Fibroblast of the aortic adventitia (primary cell): Measurements from ENCODE around the gene FOXP1. TPM values are rescaled to one million over a fixed set of nuclear protein-coding genes. Genes with fewer than 3 reads are reported as not detected.

Source experiments
- DNase-seq: peaks from one replicate; pipeline ENCODE4 v3.0.0-alpha.2; 2010; ENCODE audit warnings: low read depth
- H3K4me3 ChIP-seq: 2 replicates; pipeline ENCODE4 v1.5.1; 2011; ENCODE audit warnings: low read depth, mild to moderate bottlenecking, control low read depth, low read length, moderate library complexity
- CTCF ChIP-seq: IDR thresholded peaks from 2 replicates; pipeline ENCODE4 v1.5.1; 2011; ENCODE audit warnings: mild to moderate bottlenecking, low read length, control low read depth, inconsistent platforms; ENCODE audit not compliant: insufficient read depth
- total RNA-seq: library from RNA; depleted of rRNA; stranded (reverse); fragments of >200 nt; gene quantifications from 2 replicates; pipeline ENCODE4 v1.2.3, GENCODE V29; 2012; ENCODE audit warnings: low replicate concordance

The FOXP1 gene
- total RNA-seq, 1 donor, result 115 TPM

DNA sequence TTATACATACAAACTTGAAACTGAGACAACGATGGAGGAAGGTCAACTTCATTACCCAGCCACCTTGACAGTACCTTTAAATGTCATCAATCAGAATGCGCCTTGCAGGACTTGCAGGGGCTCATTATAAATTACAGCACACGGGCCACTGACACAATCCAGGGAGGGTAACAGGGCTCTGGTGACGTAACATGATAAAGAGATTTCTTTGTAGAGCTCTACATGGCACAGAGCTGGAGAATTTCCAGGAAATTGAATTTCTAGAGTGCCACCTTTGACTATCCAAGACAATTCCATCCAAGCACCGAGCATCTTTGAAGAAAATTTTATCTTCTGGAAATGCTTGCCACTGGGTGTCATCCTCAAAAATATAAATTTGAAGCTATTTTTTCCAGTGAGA, 486.0 kb downstream of the FOXP1 start:
- no peak for DNase-seq
- no peak overlapping the region for H3K4me3 ChIP-seq
- no peak for TF ChIP-seq CTCF

- no peak for DNase-seq
- no peak for TF ChIP-seq CTCF
- no peak overlapping the region for H3K4me3 ChIP-seq
Measured at GRCh38 chr3:71095511-71096291, 487.8 kb downstream of the FOXP1 start.

GRCh38 chr3:71094658-71095209, 488.8 kb downstream of the FOXP1 start:
- DNase-seq, result no peak
- H3K4me3 ChIP-seq, result no peak overlapping the region
- TF ChIP-seq CTCF, result no peak

- no peak for DNase-seq
- H3K4me3 ChIP-seq, result no peak overlapping the region
- TF ChIP-seq CTCF, result no peak
Measured at GRCh38 chr3:71092665-71093064, 490.9 kb downstream of the FOXP1 start.

DNA sequence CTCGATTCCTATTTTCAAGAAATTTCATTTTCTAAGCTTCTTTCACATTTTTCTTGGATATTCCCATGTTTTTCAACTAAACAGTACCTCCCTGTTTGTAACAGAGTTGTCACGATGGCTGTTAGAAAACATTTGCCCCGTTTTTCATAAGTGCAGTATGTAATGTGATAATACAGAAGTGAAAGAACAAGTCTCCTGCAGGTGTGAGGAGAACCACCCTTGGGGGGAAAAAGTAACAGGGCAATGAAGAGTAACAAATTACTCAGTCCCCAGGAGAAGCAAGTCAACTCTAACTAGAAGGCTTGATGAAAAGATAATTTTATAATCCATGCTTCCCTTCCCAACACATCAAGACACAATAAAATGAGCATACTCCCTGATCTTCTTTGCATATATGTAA, 493.3 kb downstream of the FOXP1 start:
- TF ChIP-seq CTCF, result no peak
- DNase-seq, result no peak
- H3K4me3 ChIP-seq, result no peak overlapping the region

DNA sequence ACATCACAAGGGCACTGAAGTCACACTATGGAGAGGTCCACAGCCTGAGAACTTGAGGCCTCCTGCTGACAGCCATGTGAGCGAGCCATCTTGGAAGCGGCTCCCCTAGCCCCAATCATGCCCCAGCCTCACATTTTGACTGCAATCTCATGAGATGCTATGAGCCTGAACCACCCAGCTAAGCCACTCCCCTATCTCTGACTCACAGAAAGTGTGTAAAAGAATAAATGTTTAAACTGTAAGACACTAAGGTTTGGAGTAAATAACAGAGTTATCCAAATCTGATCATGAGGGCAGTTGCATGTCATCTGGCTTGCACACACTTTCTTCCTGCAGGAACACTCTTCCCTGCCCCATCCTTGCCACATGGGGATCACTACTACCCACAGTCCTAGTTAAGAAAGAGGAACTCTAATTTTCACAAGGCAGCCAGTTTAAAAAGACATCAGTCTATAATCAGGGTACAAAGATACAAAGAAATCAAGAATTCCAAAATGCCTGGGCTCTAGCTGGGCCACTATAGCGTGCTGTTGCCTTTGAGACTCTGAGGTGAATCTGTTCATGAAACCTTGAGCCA, 494.2 kb downstream of the FOXP1 start:
- TF ChIP-seq CTCF, result no peak
- H3K4me3 ChIP-seq, result no peak overlapping the region
- no peak for DNase-seq
